BE2C (cell line): ENCODE measurements around the gene TMEM247.
A peak's percentile ranks its signal among the peaks of the same experiment; 100 is the strongest.

Experiments used
- DNase-seq: peaks from one replicate; pipeline ENCODE4 v3.0.0-alpha.2; 2020
- H3K27me3 ChIP-seq: fragments of 250-450 bp; sonication (Bioruptor Pico); 2 replicates; pipeline ENCODE4 v1.5.1; 2020; ENCODE audit warnings: mild to moderate bottlenecking
- H3K36me3 ChIP-seq: fragments of 250-450 bp; sonication (Bioruptor Pico); 2 replicates; pipeline ENCODE4 v1.5.1; 2020; ENCODE audit warnings: mild to moderate bottlenecking
- H3K4me1 ChIP-seq: fragments of 250-450 bp; sonication (Bioruptor Pico); 2 replicates; pipeline ENCODE4 v1.5.1; 2020
- H3K4me3 ChIP-seq: 2 replicates; pipeline ENCODE4 v1.5.1; 2011; ENCODE audit warnings: low read depth, low read length
- H3K9me3 ChIP-seq: fragments of 250-450 bp; sonication (Bioruptor Pico); 2 replicates; pipeline ENCODE4 v1.5.1; 2020
- TF ChIP-seq, protein P1 (sequence below): IDR thresholded peaks from 2 replicates; pipeline ENCODE4 v1.5.1; 2012; ENCODE audit warnings: mild to moderate bottlenecking, low read depth, low read length

The TMEM247 gene

GRCh38 chr2:46493971-46494250 is 14.5 kb downstream of the TMEM247 start:
- Histone ChIP-seq H3K4me1 (peaks cover 3% of the 10 kb centered on the region; the same call in 1 of the 2 replicates), H3K36me3 (no peaks in the 10 kb centered on the region), H3K27me3 (no peaks in the 10 kb centered on the region), H3K9me3 (no peaks in the 10 kb centered on the region), H3K4me3 (no peak overlapping the region)
- TF ChIP-seq, protein P1, sequence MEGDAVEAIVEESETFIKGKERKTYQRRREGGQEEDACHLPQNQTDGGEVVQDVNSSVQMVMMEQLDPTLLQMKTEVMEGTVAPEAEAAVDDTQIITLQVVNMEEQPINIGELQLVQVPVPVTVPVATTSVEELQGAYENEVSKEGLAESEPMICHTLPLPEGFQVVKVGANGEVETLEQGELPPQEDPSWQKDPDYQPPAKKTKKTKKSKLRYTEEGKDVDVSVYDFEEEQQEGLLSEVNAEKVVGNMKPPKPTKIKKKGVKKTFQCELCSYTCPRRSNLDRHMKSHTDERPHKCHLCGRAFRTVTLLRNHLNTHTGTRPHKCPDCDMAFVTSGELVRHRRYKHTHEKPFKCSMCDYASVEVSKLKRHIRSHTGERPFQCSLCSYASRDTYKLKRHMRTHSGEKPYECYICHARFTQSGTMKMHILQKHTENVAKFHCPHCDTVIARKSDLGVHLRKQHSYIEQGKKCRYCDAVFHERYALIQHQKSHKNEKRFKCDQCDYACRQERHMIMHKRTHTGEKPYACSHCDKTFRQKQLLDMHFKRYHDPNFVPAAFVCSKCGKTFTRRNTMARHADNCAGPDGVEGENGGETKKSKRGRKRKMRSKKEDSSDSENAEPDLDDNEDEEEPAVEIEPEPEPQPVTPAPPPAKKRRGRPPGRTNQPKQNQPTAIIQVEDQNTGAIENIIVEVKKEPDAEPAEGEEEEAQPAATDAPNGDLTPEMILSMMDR: no peak
- no peak for DNase-seq

DNA sequence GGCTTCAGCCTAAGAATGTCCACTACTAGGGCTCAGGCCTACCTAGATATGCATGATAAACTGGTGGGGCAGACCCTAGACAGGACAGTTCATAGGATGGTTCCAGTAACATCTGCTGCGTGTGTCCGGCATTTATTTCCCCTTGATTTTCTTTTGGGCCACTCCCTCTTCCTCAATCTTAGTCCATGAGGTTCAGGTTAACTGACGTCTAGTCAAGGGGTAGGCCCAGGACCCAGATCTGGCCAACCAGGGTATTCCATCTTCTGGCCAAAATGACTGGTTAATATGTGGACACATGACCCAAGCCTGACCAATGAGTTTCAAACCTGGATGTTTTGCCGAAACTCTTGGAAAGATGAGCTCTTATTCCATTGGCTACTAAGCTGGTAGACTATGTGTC is 15.2 kb downstream of the TMEM247 start:
- TF ChIP-seq, protein P1: no peak
- Histone ChIP-seq H3K4me1 (peaks cover 3% of the 10 kb centered on the region; the same call in 1 of the 2 replicates), H3K36me3 (no peaks in the 10 kb centered on the region), H3K27me3 (no peaks in the 10 kb centered on the region), H3K9me3 (no peaks in the 10 kb centered on the region), H3K4me3 (no peak overlapping the region)
- DNase-seq: no peak

DNA sequence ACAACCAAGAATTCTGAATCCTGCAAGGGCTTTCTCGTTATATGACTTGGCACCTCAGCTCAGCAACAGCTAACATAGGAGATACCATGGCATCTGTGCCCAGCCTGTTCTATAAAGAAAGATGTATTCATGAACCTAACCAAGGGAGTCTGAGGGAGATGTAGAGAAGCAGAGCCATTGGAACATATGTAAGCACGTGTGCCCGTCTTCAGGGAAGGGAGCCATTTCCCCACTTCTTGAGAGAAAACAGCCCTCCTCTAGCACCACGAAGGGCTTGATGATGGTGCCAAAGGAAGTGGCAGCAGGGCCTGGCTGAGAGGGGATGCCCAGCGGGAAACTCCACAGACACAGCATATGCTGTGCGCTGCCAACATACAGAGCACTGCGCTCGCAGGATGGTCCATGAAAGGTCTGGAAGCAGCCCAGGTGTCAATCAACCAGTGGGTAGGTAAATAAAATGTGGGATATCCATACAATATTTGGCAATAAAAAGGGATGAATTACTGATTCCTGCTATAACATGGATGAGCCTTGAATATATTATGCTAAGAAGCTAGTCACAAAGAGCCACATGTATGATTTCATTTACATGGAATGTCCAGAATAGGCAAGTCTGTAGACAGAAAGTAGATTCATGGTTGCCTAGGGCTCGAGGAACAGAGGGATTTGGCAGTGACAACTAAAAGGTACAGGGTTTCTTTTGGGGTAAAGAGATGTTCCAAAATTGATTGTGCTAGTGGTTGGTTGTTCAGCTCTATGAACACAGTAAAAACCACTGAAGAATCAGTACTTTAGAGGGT is 16.1 kb downstream of the TMEM247 start:
- no peak overlapping the region for H3K4me3 ChIP-seq
- TF ChIP-seq, protein P1: no peak
- H3K9me3 ChIP-seq: no peaks in the 10 kb centered on the region
- H3K36me3 ChIP-seq: no peaks in the 10 kb centered on the region
- no peaks in the 10 kb centered on the region for H3K27me3 ChIP-seq
- H3K4me1 ChIP-seq: no peaks in the 10 kb centered on the region
- DNase-seq: no peak

GRCh38 chr2:46497766-46498165 is 18.4 kb downstream of the TMEM247 start:
- Histone ChIP-seq H3K36me3 (no peaks in the 10 kb centered on the region), H3K4me1 (no peaks in the 10 kb centered on the region), H3K9me3 (no peaks in the 10 kb centered on the region), H3K27me3 (no peaks in the 10 kb centered on the region), H3K4me3 (no peak overlapping the region)
- DNase-seq: no peak
- TF ChIP-seq, protein P1: no peak

GRCh38 chr2:46498681-46499080 is 19.3 kb downstream of the TMEM247 start:
- Histone ChIP-seq H3K9me3 (no peaks in the 10 kb centered on the region), H3K36me3 (no peaks in the 10 kb centered on the region), H3K4me3 (no peak overlapping the region), H3K27me3 (no peaks in the 10 kb centered on the region), H3K4me1 (no peaks in the 10 kb centered on the region)
- TF ChIP-seq, protein P1: no peak
- no peak for DNase-seq

GRCh38 chr2:46499392-46499785 is 20.0 kb downstream of the TMEM247 start:
- Histone ChIP-seq H3K4me3 (peak overlapping the region; percentile 76), H3K36me3 (no peaks in the 10 kb centered on the region), H3K4me1 (no peaks in the 10 kb centered on the region), H3K27me3 (no peaks in the 10 kb centered on the region), H3K9me3 (no peaks in the 10 kb centered on the region)
- TF ChIP-seq, protein P1: no peak
- DNase-seq: no peak
